NCI-H526 (cell line): ENCODE measurements around the gene DLX1.
"Not testable (repeated sequence)": the region's sequence is repeated elsewhere in the genome, so short reads cannot be mapped to it uniquely, and the experiment has no call there.

Experiments
- DNase-seq, 2 experiments: peaks; one replicate each; lab custom pipeline; 2025; lab: John Stamatoyannopoulos, UW

The DLX1 gene

GRCh38 chr2:172065111-172065510, 20.2 kb upstream of the DLX1 start:
- DNase-seq = no peak

- no peak for DNase-seq
Measured at GRCh38 chr2:172066394-172066886, 18.9 kb upstream of the DLX1 start.

GRCh38 chr2:172067905-172068304, 17.4 kb upstream of the DLX1 start:
- DNase-seq = not testable (repeated sequence)

- no peak for DNase-seq
Measured at GRCh38 chr2:172070936-172071335, 14.4 kb upstream of the DLX1 start.

- DNase-seq = no peak
Measured at GRCh38 chr2:172072303-172072702, 13.0 kb upstream of the DLX1 start.

GRCh38 chr2:172072706-172073105, 12.6 kb upstream of the DLX1 start:
- DNase-seq = peak in 1 of 2 experiments; percentile 70

GRCh38 chr2:172073518-172073917, 11.8 kb upstream of the DLX1 start:
- DNase-seq = no peak

GRCh38 chr2:172074254-172074653, 11.1 kb upstream of the DLX1 start:
- no peak for DNase-seq

GRCh38 chr2:172079416-172079815, 5.9 kb upstream of the DLX1 start:
- DNase-seq = no peak

- no peak for DNase-seq
Measured at GRCh38 chr2:172079838-172080640, 5.3 kb upstream of the DLX1 start.

GRCh38 chr2:172080641-172081220, 4.6 kb upstream of the DLX1 start:
- DNase-seq = no peak

GRCh38 chr2:172081221-172082022, 3.9 kb upstream of the DLX1 start:
- DNase-seq = no peak

GRCh38 chr2:172082105-172082943, 3.0 kb upstream of the DLX1 start:
- DNase-seq = no peak

- no peak for DNase-seq
Measured at GRCh38 chr2:172082944-172083627, 2.2 kb upstream of the DLX1 start.

- peak in 1 of 2 experiments; percentile 44 for DNase-seq
Measured at GRCh38 chr2:172083628-172084394, 1.5 kb upstream of the DLX1 start.

- peak; percentile 69 to 94 for DNase-seq
Measured at GRCh38 chr2:172084395-172084644, 987 bp upstream of the DLX1 start.

- peak; percentile 90 to 96 for DNase-seq
Measured at GRCh38 chr2:172084645-172085459, 455 bp upstream of the DLX1 start.

GRCh38 chr2:172086241-172087206, 1.2 kb downstream of the DLX1 start:
- DNase-seq = peak; percentile 74 to 85
